GM21717 (cell line): Measurements from ENCODE around the gene XYLT2.

Experiments
- ATAC-seq: cut with Tn5 transposase; IDR thresholded peaks from one replicate; pipeline ENCODE4 v1.9.1; 2021; ENCODE audit warnings: mild to moderate bottlenecking, moderate library complexity; ENCODE audit not compliant: unreplicated experiment

The XYLT2 gene

DNA sequence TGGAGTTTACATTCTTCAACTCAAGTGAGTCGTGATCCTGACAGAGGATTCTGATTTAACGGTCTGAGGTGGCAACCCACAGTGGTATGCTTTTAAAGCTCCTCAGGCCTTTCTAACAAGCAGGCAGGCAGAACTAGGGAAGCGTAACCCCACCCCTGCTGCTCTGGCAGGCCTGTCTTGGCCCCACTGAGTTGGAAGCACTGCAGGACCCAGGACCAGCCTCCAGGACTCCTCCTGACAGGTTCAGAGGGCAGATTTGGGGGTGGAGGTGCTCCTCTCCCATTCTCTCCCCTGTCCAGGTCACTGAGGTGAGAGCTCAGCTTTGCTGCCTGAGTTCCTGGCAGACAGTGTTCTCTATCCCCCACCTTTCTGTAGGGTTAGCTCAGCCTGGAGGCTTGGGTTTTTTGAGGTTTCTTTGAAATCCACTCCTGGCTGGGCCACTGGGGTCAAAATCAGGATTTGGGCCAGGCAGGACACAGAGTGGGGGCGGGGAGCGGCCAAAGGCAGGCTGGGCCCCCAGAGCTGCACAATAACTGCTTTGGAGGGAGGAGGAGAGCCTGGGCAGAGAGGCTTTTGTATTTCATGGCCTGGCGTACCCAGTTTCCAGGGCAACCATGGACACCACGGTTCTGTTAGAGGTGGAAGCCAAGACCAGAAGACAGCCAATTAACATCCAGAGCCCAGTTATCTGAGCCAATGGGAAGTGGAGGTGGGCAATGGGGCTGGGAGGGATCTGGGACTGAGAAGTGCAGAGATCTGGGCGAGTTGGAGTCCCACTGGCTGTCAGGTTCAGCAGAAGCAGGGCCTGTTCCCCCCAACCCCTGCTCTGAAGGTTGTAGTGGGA, 17.5 kb downstream of the XYLT2 start:
- no peak for ATAC-seq

DNA sequence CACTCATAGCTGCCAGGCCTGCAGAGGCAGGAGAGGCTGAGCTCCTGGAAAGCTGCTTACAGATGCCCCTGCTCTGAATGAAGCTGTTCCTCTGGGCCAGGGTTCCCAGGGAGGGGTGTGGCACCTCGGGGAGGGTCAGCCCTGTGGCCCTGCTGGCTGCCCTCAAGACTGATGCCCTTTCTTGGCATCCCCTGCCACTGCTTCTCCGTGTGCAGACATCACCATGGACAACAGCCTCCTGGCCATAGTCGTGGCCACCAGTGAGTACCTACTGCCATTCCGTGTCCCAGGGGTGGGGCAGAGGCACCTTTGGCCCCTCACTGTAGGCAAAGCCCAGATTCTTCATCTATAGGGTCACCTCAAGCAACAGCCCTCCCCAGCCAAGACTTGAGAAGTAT, 18.1 kb downstream of the XYLT2 start:
- no peak for ATAC-seq

DNA sequence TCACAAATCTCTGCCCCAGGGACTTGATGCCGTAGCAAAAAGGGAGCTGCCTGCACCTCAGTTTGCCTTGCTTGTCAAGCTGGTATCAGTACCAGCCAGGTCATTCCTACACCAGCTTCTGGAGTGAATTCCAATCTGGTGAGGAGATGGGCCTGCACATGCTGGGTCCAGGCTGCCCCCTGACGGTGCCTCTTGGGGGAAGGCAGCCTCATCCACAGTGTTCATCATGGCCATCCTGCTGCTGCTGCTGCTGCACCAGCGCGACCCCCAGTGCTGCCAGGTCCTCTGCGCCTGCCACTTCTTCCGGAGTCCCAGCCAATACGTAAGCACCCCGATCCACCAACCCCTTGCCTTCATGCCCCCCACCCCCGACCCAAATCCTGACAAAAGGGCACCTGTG, 18.8 kb downstream of the XYLT2 start:
- ATAC-seq: no peak

- no peak for ATAC-seq
These were observed 19.2 kb downstream of the XYLT2 start for GRCh38 chr17:50365165-50365564.

GRCh38 chr17:50365649-50366393, 19.9 kb downstream of the XYLT2 start:
- ATAC-seq: no peak

DNA sequence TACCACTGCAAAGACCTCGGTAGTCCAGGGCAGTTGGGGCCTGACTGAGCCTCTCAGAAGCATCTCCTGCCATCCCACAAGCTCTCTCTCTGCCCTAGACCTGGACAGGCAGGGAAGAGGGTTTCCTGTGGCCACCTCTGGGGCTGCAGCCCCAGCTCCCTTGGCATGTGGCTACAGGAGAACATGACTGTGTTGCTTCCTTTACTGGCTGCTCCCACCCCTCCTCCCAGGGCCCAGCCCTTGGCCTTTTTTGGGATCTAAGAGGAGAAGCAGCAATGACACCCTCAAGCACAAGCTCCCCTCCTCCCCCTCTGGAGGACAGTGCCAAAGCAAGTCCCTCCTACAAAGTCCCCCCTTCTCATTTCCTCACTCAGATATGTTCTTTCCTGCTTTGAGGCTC, 21.5 kb downstream of the XYLT2 start:
- ATAC-seq: no peak

GRCh38 chr17:50370052-50370451, 24.1 kb downstream of the XYLT2 start:
- ATAC-seq: no peak

DNA sequence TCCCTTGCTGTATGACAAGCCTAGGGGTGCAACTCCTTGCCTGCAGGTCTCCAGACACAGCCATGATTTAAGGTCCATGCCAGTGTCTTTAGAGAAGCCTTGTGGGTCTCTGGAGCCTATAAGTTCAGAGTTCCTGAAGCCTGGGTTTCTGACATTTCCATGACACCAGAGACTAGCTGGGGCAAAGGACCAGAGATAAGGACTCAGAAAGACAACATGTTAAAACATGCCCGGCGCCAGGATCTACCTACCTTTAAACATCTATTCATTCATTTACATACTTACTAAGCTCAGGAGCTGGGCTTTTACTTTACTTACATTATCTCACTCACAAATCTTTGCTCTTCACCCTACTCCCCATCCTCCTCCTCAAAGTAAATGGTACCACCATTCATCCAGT, 25.6 kb downstream of the XYLT2 start:
- ATAC-seq: no peak

DNA sequence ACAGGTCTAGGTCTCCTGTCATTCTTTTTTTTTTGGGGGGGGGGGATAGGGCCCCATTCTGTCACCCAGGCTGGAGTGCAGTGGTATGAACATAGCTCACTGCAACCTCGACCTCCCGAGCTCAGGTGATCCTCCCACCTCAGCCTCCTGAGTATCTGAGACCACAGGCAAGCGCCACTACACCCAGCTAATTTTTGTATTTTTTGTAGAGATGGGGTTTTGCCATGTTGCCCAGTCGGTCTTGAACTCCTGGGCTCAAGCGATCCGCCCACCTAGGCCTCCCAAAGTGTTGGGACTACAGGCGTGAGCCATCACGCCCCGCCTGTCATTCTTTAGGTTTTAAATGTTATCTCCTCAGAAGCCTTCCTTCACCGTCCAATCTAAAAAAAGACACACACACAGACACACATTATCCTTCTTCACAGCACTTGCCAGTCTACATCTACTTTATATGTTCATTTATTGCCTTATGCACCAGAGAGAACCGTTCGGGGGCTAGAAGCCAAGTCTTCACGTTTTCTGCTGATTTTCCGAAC, 26.4 kb downstream of the XYLT2 start:
- ATAC-seq: no peak

- peak; percentile 75 for ATAC-seq
These were observed 27.0 kb downstream of the XYLT2 start, which contains the start of the genes EME1 and MRPL27 for GRCh38 chr17:50372758-50373556. Gene EME1, plus strand, starts transcription at chr17:50373229. Its CDS starts 1,980 bp downstream, at chr17:50375209. Gene MRPL27, minus strand, starts transcription at chr17:50373184. Its CDS starts 14 bp downstream, at chr17:50373170.

- no peak for ATAC-seq
These were observed 27.8 kb downstream of the XYLT2 start for GRCh38 chr17:50373705-50374104.

- ATAC-seq: no peak
These were observed 30.1 kb downstream of the XYLT2 start for GRCh38 chr17:50375858-50376538.

DNA sequence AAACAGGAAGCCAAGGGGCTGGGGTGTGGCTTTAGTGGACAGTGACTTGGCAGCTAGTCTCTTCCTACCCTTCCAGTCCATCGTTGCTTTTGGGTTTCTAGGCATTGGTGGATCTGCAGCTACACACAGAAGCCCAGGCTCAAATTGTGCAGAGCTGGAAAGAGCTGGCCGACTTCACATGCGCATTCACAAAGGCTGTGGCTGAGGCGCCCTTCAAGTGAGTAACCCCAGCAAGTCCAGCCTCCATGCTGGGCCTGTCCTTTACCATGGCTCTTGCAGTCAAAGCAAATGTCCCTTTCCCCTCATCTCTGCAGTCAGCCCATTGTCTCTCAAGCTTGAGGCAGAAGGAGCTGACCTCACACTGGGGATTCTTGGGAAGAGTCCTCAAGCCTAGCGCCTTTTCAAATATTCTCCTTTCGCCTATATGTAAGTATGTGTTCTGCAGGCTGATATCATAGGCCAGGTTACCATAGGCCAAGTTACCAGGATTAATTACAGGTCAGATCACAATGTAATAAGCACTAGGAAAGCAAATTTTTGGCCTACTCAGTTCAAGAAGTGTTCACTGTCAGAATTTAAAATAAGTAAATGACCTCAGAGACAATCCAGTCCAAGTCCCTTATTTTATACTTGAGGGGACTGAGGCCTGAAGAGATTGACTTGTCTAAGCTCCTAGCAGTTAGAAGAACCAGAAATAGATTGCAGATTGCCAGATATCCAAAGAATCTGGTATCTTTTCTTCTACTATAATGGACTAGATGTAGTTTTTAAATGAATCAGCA, 33.6 kb downstream of the XYLT2 start:
- no peak for ATAC-seq

- no peak for ATAC-seq
These were observed 34.7 kb downstream of the XYLT2 start for GRCh38 chr17:50380369-50381259.

DNA sequence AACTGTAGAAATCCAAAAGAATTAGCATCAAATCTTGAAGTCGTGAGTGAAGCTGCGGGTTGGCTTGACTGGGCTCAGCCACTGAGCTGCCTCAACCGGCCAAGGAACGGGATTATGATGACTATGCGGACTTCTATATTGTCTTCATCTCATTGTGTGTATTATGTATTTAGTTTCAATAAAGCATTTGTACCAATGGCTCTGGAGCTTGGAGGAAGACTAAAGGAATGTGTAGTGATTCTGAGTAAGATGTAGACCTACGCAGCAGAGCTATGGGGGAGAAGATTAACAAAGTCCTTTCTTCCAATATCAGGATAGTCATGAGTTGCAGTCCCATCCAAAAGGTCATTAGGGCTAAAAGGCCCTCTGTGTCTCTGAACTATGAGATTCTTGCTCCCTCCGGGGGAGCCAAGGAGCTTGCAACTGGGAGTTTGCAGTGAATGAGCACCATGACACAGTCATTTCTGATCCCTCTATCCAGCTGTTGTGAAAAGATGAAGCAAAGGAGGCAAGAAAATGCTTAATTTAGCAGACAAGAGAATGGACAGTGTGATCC, 35.4 kb downstream of the XYLT2 start:
- ATAC-seq: no peak

DNA sequence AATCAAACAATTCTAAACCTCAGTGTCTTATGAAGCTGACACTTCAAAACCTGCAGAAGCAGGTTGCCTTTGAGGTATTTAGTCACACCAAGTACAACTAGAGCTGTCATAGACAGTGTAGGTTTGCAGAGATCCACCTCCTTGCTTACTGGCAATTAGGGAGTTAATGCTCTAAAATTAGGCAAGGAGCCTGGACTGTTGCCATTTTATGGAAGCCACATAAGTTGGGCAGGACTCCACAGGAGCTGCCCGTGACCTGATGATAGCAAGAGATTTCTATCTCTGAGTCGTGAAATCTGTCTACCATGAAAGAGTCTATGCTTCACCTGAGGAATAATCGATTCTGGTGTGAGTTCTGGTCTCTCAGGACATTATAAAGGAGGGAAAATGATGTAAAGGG, 36.0 kb downstream of the XYLT2 start:
- no peak for ATAC-seq

DNA sequence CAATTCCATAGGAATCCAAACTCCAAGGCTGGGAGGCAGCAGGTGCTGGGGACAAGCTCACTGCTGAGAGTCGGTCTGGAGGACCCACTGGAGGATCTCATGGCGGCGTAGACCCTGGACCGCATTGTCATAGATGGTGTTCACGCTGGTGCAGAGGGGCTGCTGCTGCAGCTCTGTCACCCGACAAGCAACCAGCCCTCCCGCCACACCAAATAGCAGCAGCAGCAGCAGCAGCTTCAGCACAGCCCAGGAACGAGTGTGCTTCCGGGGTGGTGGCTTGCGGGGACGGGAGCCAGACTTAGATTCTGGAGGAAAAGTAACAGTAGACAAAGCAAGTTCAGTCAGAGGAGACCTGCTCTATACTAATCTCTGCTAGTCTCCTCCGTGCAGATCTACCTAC, 37.0 kb downstream of the XYLT2 start:
- no peak for ATAC-seq

GRCh38 chr17:50386510-50386909, 40.6 kb downstream of the XYLT2 start:
- no peak for ATAC-seq
